ENCODE results near the gene CDH13. TPM values are rescaled to one million over a fixed set of nuclear protein-coding genes. Genes with fewer than 3 reads are reported as not detected.

The CDH13 gene
- total and polyA plus RNA-seq, 3 experiments from 2014 or later: not detected

DNA sequence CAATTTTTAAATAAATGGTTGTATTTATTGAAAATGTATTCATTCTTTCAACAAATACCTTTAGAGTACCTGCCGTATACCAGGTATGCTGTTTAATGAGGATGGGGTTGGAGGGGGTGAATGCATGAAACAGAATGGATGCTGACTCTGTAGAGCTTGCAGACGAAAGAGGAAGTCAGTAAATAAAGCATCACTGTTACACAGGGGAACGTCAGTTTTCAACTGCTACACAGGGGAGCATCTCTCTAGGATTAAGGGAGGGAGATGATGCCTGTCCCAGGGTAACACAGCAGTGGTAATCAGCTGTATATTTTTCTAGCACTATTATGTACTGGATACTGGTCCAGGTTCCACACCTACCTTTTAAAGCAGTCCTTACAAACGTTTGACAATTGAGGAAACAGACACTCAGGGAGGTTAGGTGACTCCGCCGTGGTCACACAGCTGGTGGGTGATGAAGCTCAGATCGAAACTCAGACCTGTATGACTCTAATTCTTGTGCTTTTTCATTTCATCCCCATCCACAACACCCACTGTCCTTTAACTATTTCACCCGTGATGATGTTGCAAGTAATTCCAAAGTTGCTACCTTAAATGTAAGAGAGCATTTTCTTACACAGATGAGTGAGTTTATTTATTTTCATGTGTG lies 728.9 kb downstream of the CDH13 start:
- Mint-ChIP-seq H3K27me3 (peaks cover 0 to 2% of the 10 kb centered on the region in 2 donors), H3K36me3 (no peaks in the 10 kb centered on the region), H3K27ac (no peak overlapping the region), H3K4me3 (no peak overlapping the region), H3K9me3 (peaks cover 0 to 3% (median 0%) of the 10 kb centered on the region in 5 donors), H3K4me1 (no peaks in the 10 kb centered on the region)
- Histone ChIP-seq H3K36me3 (ENCODE audit: insufficient read depth, low read length) (no peaks in the 10 kb centered on the region), H3K4me3 (ENCODE audit: low read length) (no peak overlapping the region), H3K9me3 (ENCODE audit: low read length) (no peaks in the 10 kb centered on the region), H3K27me3 (ENCODE audit: insufficient read depth, low read length, poor library complexity, severe bottlenecking) (no peaks in the 10 kb centered on the region), H3K4me1 (ENCODE audit: insufficient read depth, low read length) (no peaks in the 10 kb centered on the region), H3K27ac (ENCODE audit: low read depth, low read length) (no peak overlapping the region)
- ChIA-PET POLR2A (no interaction called here), CTCF (no interaction called here)
- DNase-seq: no peak

DNA sequence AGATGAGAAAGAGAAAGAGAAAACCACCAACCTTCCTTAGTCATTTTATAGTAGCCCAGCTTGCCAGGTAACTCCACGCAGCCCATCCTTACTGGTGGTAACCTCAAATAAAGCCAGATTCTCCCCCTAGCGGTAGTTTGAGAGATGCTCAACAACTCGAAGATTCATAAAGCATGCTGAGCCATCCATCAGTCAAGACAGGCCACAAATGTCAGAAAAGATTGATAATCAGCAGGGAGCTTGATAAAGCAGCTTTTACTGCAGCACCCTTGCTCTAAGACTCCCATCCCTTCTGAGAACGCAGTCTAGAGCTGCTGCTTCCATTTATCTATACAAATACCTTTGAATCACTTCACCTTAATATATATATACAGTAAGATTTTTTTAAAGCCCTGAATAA lies 729.5 kb downstream of the CDH13 start:
- no peak overlapping the region for H3K27ac Mint-ChIP-seq
- CTCF ChIA-PET: no interaction called here
- Histone ChIP-seq H3K9me3 (ENCODE audit: low read length) (no peaks in the 10 kb centered on the region), H3K4me3 (ENCODE audit: low read length) (no peak overlapping the region), H3K36me3 (ENCODE audit: insufficient read depth, low read length) (no peaks in the 10 kb centered on the region), H3K4me1 (ENCODE audit: insufficient read depth, low read length) (no peaks in the 10 kb centered on the region), H3K27me3 (ENCODE audit: insufficient read depth, low read length, poor library complexity, severe bottlenecking) (no peaks in the 10 kb centered on the region), H3K27ac (ENCODE audit: low read depth, low read length) (no peak overlapping the region)
- POLR2A ChIA-PET: no interaction called here
- H3K36me3 Mint-ChIP-seq: no peaks in the 10 kb centered on the region
- no peak for DNase-seq
- H3K9me3 Mint-ChIP-seq: peaks cover 0 to 3% (median 0%) of the 10 kb centered on the region in 5 donors
- no peaks in the 10 kb centered on the region for H3K4me1 Mint-ChIP-seq
- peaks cover 0 to 2% of the 10 kb centered on the region in 2 donors for H3K27me3 Mint-ChIP-seq
- no peak overlapping the region for H3K4me3 Mint-ChIP-seq

DNA sequence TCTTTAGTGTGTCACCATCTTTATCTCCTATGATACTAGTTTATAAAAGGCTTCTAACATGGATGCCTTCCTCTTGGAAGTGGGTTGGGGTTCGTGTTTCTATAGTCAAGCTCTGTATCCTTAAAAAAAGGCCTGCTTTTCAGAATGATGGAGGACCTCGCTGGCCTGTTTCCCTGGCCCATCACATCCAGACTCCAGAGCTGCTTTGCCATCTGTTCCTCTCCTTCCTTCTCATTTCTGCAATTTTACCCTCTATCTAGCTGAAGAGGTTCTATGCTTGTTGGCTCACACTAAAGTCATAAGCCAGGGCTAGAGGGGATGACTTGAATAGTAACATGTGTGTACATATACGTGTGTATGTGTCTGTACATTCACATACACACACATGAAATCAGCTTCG lies 730.2 kb downstream of the CDH13 start:
- ChIA-PET CTCF (no interaction called here), POLR2A (no interaction called here)
- no peak overlapping the region for H3K4me3 Mint-ChIP-seq

DNA sequence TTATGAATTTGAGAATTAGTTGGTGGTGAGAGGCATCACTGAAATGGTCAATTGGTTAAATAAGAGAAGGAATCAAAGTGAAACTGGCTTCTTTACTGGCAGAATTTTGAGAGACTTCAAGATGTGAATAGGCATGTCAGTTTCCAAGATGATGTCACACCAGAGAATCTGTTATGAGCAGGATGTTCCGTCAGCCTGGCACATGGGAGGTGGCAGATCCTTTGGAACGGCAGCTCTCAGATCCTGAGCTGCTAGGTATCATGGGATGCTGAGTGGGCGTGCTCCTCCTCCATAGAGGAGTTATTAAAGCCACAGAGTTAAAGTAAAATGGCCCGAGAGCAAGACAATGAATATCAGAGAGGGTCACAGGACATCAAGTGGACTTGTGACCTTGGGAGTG lies 736.8 kb downstream of the CDH13 start:
- Mint-ChIP-seq H3K9me3 (peaks cover 0 to 3% (median 2%) of the 10 kb centered on the region in 5 donors), H3K27ac (no peak overlapping the region), H3K27me3 (peaks cover 0 to 4% of the 10 kb centered on the region in 2 donors), H3K36me3 (no peaks in the 10 kb centered on the region), H3K4me3 (no peak overlapping the region), H3K4me1 (no peaks in the 10 kb centered on the region)
- Histone ChIP-seq H3K27me3 (ENCODE audit: insufficient read depth, low read length, poor library complexity, severe bottlenecking) (no peaks in the 10 kb centered on the region), H3K36me3 (ENCODE audit: insufficient read depth, low read length) (no peaks in the 10 kb centered on the region), H3K27ac (ENCODE audit: low read depth, low read length) (no peak overlapping the region), H3K4me1 (ENCODE audit: insufficient read depth, low read length) (no peaks in the 10 kb centered on the region), H3K9me3 (ENCODE audit: low read length) (no peaks in the 10 kb centered on the region), H3K4me3 (ENCODE audit: low read length) (no peak overlapping the region)
- no peak for DNase-seq
- ChIA-PET CTCF (no interaction called here), POLR2A (no interaction called here)

More for the DNA sequence above, 730.2 kb downstream of the CDH13 start:
- H3K27me3 Mint-ChIP-seq: peaks cover 0 to 2% of the 10 kb centered on the region in 2 donors
- no peak overlapping the region for H3K27ac Mint-ChIP-seq
- Histone ChIP-seq H3K4me1 (ENCODE audit: insufficient read depth, low read length) (no peaks in the 10 kb centered on the region), H3K27me3 (ENCODE audit: insufficient read depth, low read length, poor library complexity, severe bottlenecking) (no peaks in the 10 kb centered on the region), H3K4me3 (ENCODE audit: low read length) (no peak overlapping the region), H3K36me3 (ENCODE audit: insufficient read depth, low read length) (no peaks in the 10 kb centered on the region), H3K9me3 (ENCODE audit: low read length) (no peaks in the 10 kb centered on the region), H3K27ac (ENCODE audit: low read depth, low read length) (no peak overlapping the region)
- no peaks in the 10 kb centered on the region for H3K36me3 Mint-ChIP-seq
- no peaks in the 10 kb centered on the region for H3K4me1 Mint-ChIP-seq
- peaks cover 0 to 3% (median 0%) of the 10 kb centered on the region in 5 donors for H3K9me3 Mint-ChIP-seq
- DNase-seq: no peak

DNA sequence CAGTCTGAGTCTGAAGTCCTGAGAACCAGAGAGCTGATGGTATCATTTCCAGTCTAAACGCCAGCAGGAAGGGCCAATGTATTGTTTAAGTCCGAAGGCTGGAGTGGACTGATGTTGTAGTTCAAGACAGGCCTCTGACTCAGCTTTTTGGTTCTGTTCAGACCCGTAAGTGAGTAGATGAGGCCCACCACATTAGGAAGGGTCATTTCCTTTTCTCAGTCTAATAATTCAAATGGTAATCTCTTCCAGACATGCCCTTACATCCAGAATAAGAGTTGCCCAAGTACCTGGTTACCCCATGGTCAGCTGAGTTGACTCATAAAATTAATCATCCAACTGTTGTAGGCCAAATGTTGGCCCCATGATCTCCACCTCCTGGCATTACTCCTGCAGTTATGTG lies 738.4 kb downstream of the CDH13 start:
- ChIA-PET CTCF (no interaction called here), POLR2A (no interaction called here)
- Mint-ChIP-seq H3K27me3 (peaks cover 0 to 4% of the 10 kb centered on the region in 2 donors), H3K27ac (peak overlapping the region in 1 of 8 donors; percentile 41), H3K36me3 (no peaks in the 10 kb centered on the region), H3K4me3 (no peak overlapping the region), H3K4me1 (no peaks in the 10 kb centered on the region), H3K9me3 (peaks cover 0 to 6% (median 2%) of the 10 kb centered on the region in 5 donors)
- no peak for DNase-seq
- H3K9me3 ChIP-seq (ENCODE audit: low read length): no peaks in the 10 kb centered on the region
- H3K4me1 ChIP-seq (ENCODE audit: insufficient read depth, low read length): no peaks in the 10 kb centered on the region
- no peak overlapping the region for H3K4me3 ChIP-seq (ENCODE audit: low read length)
- H3K27ac ChIP-seq (ENCODE audit: low read depth, low read length): no peak overlapping the region
- no peaks in the 10 kb centered on the region for H3K27me3 ChIP-seq (ENCODE audit: insufficient read depth, low read length, poor library complexity, severe bottlenecking)
- H3K36me3 ChIP-seq (ENCODE audit: insufficient read depth, low read length): no peaks in the 10 kb centered on the region

DNA sequence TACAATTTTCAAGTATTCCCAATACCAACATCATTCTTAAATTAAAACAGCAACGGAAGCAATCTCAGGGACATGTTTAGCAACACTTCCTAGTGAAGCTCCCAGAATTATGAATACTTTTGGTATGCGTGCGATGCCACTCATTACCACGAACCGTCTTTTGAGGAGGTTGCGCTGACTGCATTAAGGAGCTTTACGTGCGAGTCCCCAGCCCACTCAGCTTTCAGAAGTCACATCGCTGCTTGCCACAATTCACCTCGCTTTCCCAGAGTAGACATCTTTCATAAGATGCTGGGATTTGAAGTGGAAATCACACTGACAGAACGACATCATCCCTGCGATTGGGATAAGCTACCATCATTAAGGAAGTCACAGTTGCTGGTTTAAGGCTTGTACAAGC lies 739.5 kb downstream of the CDH13 start:
- no peaks in the 10 kb centered on the region for H3K36me3 Mint-ChIP-seq
- no peaks in the 10 kb centered on the region for H3K4me1 ChIP-seq (ENCODE audit: insufficient read depth, low read length)
- no peaks in the 10 kb centered on the region for H3K27me3 ChIP-seq (ENCODE audit: insufficient read depth, low read length, poor library complexity, severe bottlenecking)
- H3K4me3 ChIP-seq (ENCODE audit: low read length): no peak overlapping the region
- H3K4me1 Mint-ChIP-seq: no peaks in the 10 kb centered on the region
- no peak overlapping the region for H3K4me3 Mint-ChIP-seq
- no peak for DNase-seq
- peaks cover 0 to 7% (median 5%) of the 10 kb centered on the region in 5 donors for H3K9me3 Mint-ChIP-seq
- H3K27ac ChIP-seq (ENCODE audit: low read depth, low read length): no peak overlapping the region
- H3K36me3 ChIP-seq (ENCODE audit: insufficient read depth, low read length): no peaks in the 10 kb centered on the region
- CTCF ChIA-PET: no interaction called here
- H3K27me3 Mint-ChIP-seq: peaks cover 0 to 2% of the 10 kb centered on the region in 2 donors
- POLR2A ChIA-PET: no interaction called here
- H3K9me3 ChIP-seq (ENCODE audit: low read length): no peaks in the 10 kb centered on the region
- H3K27ac Mint-ChIP-seq: no peak overlapping the region

DNA sequence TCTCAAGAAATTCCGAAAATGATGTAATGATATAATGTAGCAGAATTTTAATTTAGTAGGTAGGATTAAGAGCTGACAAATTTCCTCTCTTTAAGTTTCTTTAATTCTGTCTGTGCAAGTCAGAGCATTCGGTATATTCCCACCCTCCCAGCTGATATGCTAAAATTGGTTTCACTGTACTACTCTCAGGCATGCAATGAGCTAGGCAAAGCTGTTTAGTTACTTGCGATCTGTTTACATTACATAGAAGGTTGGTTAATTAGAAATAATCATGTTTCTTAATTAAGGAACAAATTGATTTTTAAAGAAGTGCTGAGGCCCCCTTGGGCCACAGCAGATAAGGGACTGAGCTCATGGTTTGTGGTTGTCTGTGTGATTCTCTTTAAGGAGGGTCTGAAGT lies 748.2 kb downstream of the CDH13 start:
- CTCF ChIA-PET: no interaction called here
- no peak overlapping the region for H3K27ac Mint-ChIP-seq

DNA sequence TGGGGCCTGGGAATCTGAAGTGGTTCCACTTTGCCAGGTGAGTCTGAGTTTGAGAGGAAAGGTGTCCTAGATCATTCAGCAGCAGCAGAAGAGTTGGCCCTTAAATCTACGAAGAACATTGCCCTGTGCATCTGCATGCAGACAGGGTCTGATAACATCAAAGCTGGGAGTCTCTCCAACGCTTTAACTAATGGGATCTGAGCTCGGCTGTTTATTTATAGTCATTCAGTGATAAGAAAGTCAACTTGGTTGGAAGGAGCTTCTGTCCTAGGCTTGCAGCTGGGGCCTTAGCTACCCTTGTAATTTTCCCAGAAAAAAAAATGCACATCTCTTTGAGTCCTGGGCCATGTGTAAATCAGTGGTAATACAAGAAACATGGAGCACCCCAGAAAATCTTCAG lies 763.0 kb downstream of the CDH13 start:
- Mint-ChIP-seq H3K36me3 (no peaks in the 10 kb centered on the region), H3K27ac (no peak overlapping the region), H3K4me1 (no peaks in the 10 kb centered on the region), H3K4me3 (no peak overlapping the region), H3K9me3 (peaks cover 8 to 16% (median 10%) of the 10 kb centered on the region in 5 donors), H3K27me3 (peaks cover 0 to 3% of the 10 kb centered on the region in 2 donors)
- DNase-seq: no peak
- no peaks in the 10 kb centered on the region for H3K27me3 ChIP-seq (ENCODE audit: insufficient read depth, low read length, poor library complexity, severe bottlenecking)
- no peaks in the 10 kb centered on the region for H3K4me1 ChIP-seq (ENCODE audit: insufficient read depth, low read length)
- no peak overlapping the region for H3K4me3 ChIP-seq (ENCODE audit: low read length)
- ChIA-PET CTCF (no interaction called here), POLR2A (no interaction called here)
- H3K27ac ChIP-seq (ENCODE audit: low read depth, low read length): no peak overlapping the region
- H3K36me3 ChIP-seq (ENCODE audit: insufficient read depth, low read length): no peaks in the 10 kb centered on the region
- no peaks in the 10 kb centered on the region for H3K9me3 ChIP-seq (ENCODE audit: low read length)

More for the DNA sequence above, 748.2 kb downstream of the CDH13 start:
- Mint-ChIP-seq H3K27me3 (no peaks in the 10 kb centered on the region), H3K36me3 (no peaks in the 10 kb centered on the region), H3K4me1 (no peaks in the 10 kb centered on the region), H3K9me3 (peaks cover 0 to 7% (median under 1%) of the 10 kb centered on the region in 5 donors), H3K4me3 (no peak overlapping the region)
- Histone ChIP-seq H3K4me1 (ENCODE audit: insufficient read depth, low read length) (no peaks in the 10 kb centered on the region), H3K4me3 (ENCODE audit: low read length) (no peak overlapping the region), H3K27ac (ENCODE audit: low read depth, low read length) (no peak overlapping the region), H3K36me3 (ENCODE audit: insufficient read depth, low read length) (no peaks in the 10 kb centered on the region), H3K9me3 (ENCODE audit: low read length) (no peaks in the 10 kb centered on the region), H3K27me3 (ENCODE audit: insufficient read depth, low read length, poor library complexity, severe bottlenecking) (no peaks in the 10 kb centered on the region)
- POLR2A ChIA-PET: no interaction called here
- DNase-seq: no peak
